NB4 (cell line): ENCODE measurements around the gene OLR1.
"Not testable (repeated sequence)": the region's sequence is repeated elsewhere in the genome, so short reads cannot be mapped to it uniquely, and the experiment has no call there.

Experiments
- DNase-seq: peaks from one replicate; pipeline ENCODE4 v3.0.0; 2010; ENCODE audit warnings: low read depth
- H3K4me3 ChIP-seq: one replicate; pipeline ENCODE4 v1.5.1; 2011; ENCODE audit warnings: mild to moderate bottlenecking, low read depth, low read length, moderate library complexity
- MYC ChIP-seq: IDR thresholded peaks from 2 replicates; pipeline ENCODE4 v1.6.1; 2011; ENCODE audit warnings: low read depth, low read length
- POLR2A ChIP-seq: IDR thresholded peaks from 2 replicates; pipeline ENCODE4 v1.6.1; 2011; ENCODE audit warnings: mild to moderate bottlenecking; ENCODE audit not compliant: insufficient read length; ENCODE audit errors: extremely low read depth
- TF ChIP-seq, protein P1 (sequence below): IDR thresholded peaks from one replicate; pipeline ENCODE4 v1.5.1; 2012; ENCODE audit warnings: low read depth, low read length
- TF ChIP-seq, protein P2 (sequence below): IDR thresholded peaks from 2 replicates; pipeline ENCODE4 v1.6.1; 2011; ENCODE audit warnings: low read depth, low read length

The OLR1 gene

DNA sequence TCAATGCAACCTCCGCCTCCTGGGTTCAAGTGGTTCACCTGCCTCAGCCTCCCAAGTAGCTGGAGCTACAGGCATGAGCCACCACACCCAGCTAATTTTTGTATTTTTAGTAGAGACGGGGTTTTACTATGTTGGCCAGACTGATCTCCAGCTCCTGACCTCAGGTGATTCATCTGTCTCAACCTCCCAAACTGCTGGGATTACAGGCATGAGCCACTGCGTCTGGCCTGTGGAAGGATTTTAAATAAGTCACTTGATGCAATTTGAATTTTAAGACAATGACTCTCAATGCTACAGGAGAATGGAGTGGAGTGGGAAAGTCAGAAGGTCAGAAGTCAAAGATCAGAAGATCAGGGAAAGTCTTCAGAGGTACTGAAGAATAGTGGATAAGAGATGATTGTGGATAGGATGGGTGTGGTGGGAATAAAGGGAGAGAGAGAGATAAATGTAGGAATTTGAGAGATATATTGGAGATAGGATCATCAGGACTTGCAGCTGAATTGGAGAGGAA is 22.3 kb upstream of the OLR1 start:
- no peak for TF ChIP-seq POLR2A
- TF ChIP-seq, protein P1, sequence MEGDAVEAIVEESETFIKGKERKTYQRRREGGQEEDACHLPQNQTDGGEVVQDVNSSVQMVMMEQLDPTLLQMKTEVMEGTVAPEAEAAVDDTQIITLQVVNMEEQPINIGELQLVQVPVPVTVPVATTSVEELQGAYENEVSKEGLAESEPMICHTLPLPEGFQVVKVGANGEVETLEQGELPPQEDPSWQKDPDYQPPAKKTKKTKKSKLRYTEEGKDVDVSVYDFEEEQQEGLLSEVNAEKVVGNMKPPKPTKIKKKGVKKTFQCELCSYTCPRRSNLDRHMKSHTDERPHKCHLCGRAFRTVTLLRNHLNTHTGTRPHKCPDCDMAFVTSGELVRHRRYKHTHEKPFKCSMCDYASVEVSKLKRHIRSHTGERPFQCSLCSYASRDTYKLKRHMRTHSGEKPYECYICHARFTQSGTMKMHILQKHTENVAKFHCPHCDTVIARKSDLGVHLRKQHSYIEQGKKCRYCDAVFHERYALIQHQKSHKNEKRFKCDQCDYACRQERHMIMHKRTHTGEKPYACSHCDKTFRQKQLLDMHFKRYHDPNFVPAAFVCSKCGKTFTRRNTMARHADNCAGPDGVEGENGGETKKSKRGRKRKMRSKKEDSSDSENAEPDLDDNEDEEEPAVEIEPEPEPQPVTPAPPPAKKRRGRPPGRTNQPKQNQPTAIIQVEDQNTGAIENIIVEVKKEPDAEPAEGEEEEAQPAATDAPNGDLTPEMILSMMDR: no peak
- TF ChIP-seq, protein P2, sequence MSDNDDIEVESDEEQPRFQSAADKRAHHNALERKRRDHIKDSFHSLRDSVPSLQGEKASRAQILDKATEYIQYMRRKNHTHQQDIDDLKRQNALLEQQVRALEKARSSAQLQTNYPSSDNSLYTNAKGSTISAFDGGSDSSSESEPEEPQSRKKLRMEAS: no peak
- no peak for TF ChIP-seq MYC
- no peak overlapping the region for H3K4me3 ChIP-seq

DNA sequence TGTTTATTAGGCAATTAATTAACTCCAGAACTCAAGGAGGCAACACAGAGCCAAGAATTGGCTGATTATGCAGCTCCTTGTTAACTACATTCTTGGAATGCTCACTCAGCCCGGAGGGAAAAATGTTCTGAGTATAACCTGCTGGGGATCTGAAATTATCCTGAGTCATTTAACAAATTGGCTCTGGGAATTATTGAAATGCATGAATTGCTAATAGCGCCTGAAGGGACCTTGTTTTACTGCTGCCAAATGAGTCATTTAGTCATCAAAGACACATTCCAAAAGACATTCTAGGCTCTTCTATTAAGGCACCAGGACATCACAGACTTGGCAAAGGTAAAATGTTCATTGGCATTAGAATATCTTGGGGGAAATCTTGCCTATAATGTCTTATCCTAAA is 19.9 kb upstream of the OLR1 start:
- no peak for DNase-seq
- TF ChIP-seq MYC (no peak), POLR2A (no peak)
- TF ChIP-seq, protein P1: no peak
- no peak overlapping the region for H3K4me3 ChIP-seq

More for the DNA sequence above, 22.3 kb upstream of the OLR1 start:
- no peak for DNase-seq

DNA sequence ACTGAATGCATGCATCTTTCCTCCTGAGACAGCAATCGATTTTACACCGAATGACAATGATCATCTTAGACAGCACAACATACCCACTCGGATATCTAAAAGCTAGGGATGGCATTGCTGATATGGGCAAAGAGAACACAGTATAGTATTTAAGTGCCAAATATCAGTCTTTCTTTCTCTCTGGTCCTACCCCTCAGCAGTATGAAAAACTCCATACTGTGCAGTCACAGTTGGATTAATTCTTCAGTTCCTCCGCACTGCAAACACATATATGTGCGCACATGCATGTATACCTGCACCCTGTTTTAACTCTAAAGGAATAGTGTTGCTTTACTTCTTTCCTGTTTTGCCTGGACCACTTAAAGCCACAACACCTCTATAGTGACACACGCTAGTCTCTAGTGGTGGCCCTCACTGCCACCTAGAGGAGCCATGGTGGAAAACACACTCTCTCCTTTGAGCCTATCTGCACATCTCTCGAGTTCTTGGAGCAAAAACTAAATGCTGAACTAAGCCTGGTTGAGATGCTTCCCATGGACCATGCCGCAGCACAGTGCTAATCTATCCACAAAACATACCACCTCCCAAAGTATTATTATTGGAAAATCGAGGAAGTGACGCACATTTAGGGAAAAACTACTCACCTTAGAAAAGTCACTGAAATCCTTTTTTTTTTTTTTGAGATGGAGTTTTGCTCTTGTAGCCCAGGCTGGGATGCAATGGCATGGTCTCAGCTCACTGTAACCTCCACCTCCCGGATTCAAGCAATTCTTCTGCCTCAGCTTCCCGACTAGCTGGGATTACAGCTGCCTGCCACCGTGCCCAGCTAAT is 18.8 kb upstream of the OLR1 start:
- no peak overlapping the region for H3K4me3 ChIP-seq
- peak; percentile 74 for DNase-seq
- no peak for TF ChIP-seq MYC
- TF ChIP-seq, protein P2: peak; percentile 27; the same call in 1 of the 2 replicates
- TF ChIP-seq, protein P1: peak; percentile 80

DNA sequence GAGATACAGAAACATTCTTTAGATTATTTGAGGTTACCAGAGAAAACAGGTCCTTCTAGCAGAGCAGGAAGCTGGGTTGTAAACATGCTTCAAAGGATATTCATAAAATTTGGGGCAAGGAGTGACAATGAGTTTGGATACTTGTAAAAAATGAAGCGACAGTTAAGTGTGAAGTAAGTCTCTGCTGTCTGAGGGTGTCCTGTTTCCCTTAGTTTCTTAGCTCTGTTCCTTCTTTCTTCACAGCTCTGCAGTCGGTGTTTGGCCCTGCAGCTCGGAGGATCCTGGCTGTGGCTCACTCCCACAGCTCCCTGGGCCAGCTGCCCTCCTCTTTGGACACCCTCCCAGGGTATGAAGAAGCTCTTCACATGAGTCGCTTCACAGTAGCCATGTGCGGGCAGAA is 17.7 kb upstream of the OLR1 start:
- no peak for TF ChIP-seq MYC
- TF ChIP-seq, protein P2: no peak
- TF ChIP-seq, protein P1: no peak
- no peak for TF ChIP-seq POLR2A
- H3K4me3 ChIP-seq: no peak overlapping the region
- no peak for DNase-seq

DNA sequence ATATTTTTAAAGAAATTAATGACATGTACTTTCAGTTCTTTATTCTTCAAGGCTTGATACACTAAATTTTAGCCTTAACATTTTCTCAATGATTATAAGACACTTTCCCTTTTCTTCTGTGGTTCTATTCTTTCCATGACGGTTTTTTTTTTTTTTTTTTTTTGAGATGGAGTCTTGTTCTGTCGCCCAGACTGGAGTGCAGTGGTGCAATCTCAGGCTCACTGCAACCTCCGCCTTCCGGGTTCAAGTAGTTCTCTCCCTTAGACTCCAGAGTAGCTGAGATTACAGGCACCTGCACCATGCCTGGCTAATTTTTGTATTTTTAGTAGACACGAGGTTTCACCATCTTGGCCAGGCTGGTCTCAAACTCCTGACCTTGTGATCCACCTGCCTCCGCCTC is 15.0 kb upstream of the OLR1 start:
- H3K4me3 ChIP-seq, DNase-seq: not testable (repeated sequence)

DNA sequence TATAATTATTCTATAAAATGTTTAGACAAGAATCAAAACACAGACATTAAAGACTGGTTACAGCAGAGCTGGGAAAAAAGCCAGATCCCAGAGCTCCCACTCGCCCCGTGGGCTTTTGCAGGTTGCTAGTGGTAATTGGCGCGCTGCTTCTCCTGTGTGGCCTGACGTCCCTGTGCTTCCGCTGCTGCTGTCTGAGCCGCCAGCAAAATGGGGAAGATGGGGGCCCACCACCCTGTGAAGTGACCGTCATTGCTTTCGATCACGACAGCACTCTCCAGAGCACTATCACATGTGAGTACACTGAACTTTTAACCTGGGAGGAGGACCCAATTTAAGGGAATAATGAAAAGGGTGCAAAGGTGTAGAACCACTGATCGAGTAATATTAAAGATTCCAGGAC is 14.4 kb upstream of the OLR1 start:
- H3K4me3 ChIP-seq: no peak overlapping the region
- DNase-seq: peak; percentile 16
- TF ChIP-seq, protein P2: no peak
- TF ChIP-seq, protein P1: no peak
- TF ChIP-seq POLR2A (no peak), MYC (no peak)
